Measurements from ENCODE around the gene BCKDHA.
"Not testable (repeated sequence)": the region's sequence is repeated elsewhere in the genome, so short reads cannot be mapped to it uniquely, and the experiment has no call there.

BCKDHA gene

DNA sequence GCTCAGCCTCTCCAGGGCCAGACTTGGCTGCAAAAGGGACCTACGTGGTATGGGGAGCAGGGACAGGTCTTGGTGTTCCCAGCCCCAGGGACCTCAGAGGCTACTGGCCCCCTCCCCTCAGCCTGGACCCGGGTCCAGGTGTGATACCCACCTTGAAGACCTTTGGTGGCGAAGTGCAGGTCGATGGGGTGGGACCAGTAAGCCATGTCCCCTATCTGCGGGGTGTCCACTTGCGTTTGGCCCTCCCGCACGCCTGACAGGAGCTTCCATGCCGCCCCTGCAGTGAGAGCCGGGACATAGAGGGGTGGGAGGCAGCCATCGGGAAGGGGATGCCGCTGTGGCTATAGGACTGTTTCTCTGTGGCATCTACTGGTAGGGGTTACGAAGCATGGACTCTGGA, 39.9 kb upstream of the BCKDHA start:
- intact Hi-C loops (cut with micrococcal nuclease), result loop anchor here (10.0 kb wide), 1 partner anchor 67 kb away; the partner anchor contains the start of gene B3GNT8
- H3K4me1 Mint-ChIP-seq (ENCODE audit: low read depth), result peaks cover 54% of the 10 kb centered on the region

GRCh38 chr19:41359741-41360140, 37.9 kb upstream of the BCKDHA start:
- intact Hi-C loops (cut with micrococcal nuclease), result loop anchor here (10.0 kb wide), 1 partner anchor 65 kb away; the partner anchor contains the start of gene B3GNT8
- Mint-ChIP-seq H3K36me3 (ENCODE audit: low read depth) (peaks cover 21% of the 10 kb centered on the region), H3K9me3 (no peaks in the 10 kb centered on the region), H3K4me3 (no peak overlapping the region), H3K4me1 (ENCODE audit: low read depth) (peaks cover 61% of the 10 kb centered on the region), H3K27me3 (no peaks in the 10 kb centered on the region), H3K27ac (peak overlapping the region; percentile 18)

More for the DNA sequence above, 39.9 kb upstream of the BCKDHA start:
- peak overlapping the region; percentile 86 for H3K27ac Mint-ChIP-seq
- no peaks in the 10 kb centered on the region for H3K27me3 Mint-ChIP-seq
- no peaks in the 10 kb centered on the region for H3K9me3 Mint-ChIP-seq
- H3K36me3 Mint-ChIP-seq (ENCODE audit: low read depth), result peaks cover 35% of the 10 kb centered on the region
- no peak overlapping the region for H3K4me3 Mint-ChIP-seq

- H3K4me1 Mint-ChIP-seq (ENCODE audit: low read depth), result peaks cover 50% of the 10 kb centered on the region
- peaks cover 7% of the 10 kb centered on the region for H3K36me3 Mint-ChIP-seq (ENCODE audit: low read depth)
- no peaks in the 10 kb centered on the region for H3K27me3 Mint-ChIP-seq
- intact Hi-C loops (cut with micrococcal nuclease), result no loop called here
- no peaks in the 10 kb centered on the region for H3K9me3 Mint-ChIP-seq
- H3K27ac Mint-ChIP-seq, result peak overlapping the region; percentile 100
- H3K4me3 Mint-ChIP-seq, result peak overlapping the region; percentile 88
Observed at GRCh38 chr19:41362143-41362847, 35.3 kb upstream of the BCKDHA start.

DNA sequence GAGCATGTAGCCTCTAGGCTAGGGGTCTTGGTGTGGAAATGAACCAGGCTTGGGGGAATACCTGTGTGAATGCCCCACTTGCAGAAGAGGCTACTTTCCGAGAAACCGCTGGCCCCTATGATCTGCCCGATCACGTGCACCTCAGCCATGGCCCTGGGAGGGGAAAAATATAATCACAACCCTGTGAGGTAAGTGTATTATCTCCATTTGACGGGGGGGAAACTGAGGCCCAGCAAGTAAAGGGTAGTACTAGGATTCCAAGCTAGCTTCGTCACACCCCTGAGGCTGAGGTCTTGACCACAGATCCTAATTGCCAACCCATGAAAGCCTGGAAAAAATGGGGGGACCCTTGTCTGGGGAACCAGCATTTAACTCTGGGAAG, 34.3 kb upstream of the BCKDHA start:
- intact Hi-C loops (cut with micrococcal nuclease), result no loop called here
- Mint-ChIP-seq H3K4me3 (peak overlapping the region; percentile 88), H3K9me3 (no peaks in the 10 kb centered on the region), H3K4me1 (ENCODE audit: low read depth) (peaks cover 49% of the 10 kb centered on the region), H3K36me3 (ENCODE audit: low read depth) (peaks cover 7% of the 10 kb centered on the region), H3K27me3 (no peaks in the 10 kb centered on the region), H3K27ac (peak overlapping the region; percentile 100)

GRCh38 chr19:41363753-41364523, 33.7 kb upstream of the BCKDHA start, which contains the start of gene B9D2:
Gene B9D2, minus strand, starts transcription at chr19:41364149. Its CDS starts 630 bp downstream, at chr19:41363519.
- peak within 1 kb of the TSS; percentile 88 for H3K4me3 Mint-ChIP-seq
- no peaks in the 10 kb centered on the region for H3K27me3 Mint-ChIP-seq
- H3K27ac Mint-ChIP-seq, result peak within 1 kb of the TSS; percentile 100
- H3K36me3 Mint-ChIP-seq (ENCODE audit: low read depth), result peaks cover 7% of the 10 kb centered on the region
- intact Hi-C loops (cut with micrococcal nuclease), result loop anchor here (2.0 kb wide), 2 partner anchors 33 to 75 kb away; partner anchors contain the start of genes BCKDHA, DMAC2 and EXOSC5
- H3K4me1 Mint-ChIP-seq (ENCODE audit: low read depth), result peaks cover 52% of the 10 kb centered on the region
- no peaks in the 10 kb centered on the region for H3K9me3 Mint-ChIP-seq

DNA sequence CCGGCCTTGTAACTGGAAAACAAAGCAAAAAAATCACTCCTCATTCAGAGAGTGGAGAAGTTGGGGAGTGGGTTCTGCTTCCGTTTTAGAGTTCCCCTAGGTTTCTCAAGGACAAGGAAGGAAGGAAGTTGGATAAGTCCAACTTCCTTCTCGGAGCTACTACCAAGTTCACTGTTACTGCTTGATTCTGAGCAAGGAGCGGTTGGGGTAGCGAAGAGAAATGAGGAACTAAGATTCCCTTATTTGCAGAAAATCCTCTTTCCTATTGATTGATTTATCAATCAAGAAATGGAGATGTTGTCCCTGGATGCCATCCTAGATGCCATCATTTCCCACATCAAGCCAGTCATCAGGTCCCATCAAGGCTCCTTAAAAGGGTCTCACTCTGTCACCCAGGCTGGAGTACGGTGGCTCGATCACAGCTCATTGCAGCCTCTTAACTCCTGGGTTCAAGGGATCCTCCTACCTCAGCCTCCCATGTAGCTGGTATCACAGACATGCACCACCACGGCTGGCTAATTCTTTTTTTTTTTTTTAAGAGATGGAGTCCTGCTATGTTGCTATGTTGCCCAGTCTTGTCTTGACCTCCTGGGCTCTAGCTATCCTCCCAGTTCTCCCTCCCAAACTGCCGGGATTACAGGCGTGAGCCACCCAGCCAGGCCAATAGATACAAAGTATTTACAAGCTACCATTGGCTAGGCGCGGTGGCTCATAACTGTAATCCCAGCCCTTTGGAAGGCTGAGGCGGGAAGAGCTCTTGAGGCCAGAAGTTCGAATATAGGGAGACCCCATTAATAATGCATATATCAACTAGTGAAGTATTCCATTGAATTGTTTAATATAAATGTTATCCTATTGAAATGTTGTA, 32.9 kb upstream of the BCKDHA start:
- Mint-ChIP-seq H3K4me3 (peak overlapping the region; percentile 88), H3K27me3 (no peaks in the 10 kb centered on the region), H3K36me3 (ENCODE audit: low read depth) (peaks cover 5% of the 10 kb centered on the region), H3K27ac (peak overlapping the region; percentile 100), H3K4me1 (ENCODE audit: low read depth) (peaks cover 58% of the 10 kb centered on the region), H3K9me3 (no peaks in the 10 kb centered on the region)
- intact Hi-C loops (cut with micrococcal nuclease), result loop anchor here (2.0 kb wide), 2 partner anchors 32 to 74 kb away; partner anchors contain the start of genes BCKDHA, DMAC2 and EXOSC5

GRCh38 chr19:41366089-41366488, 31.5 kb upstream of the BCKDHA start:
- peaks cover 1% of the 10 kb centered on the region for H3K36me3 Mint-ChIP-seq (ENCODE audit: low read depth)
- no peaks in the 10 kb centered on the region for H3K9me3 Mint-ChIP-seq
- H3K4me1 Mint-ChIP-seq (ENCODE audit: low read depth), result peaks cover 54% of the 10 kb centered on the region
- H3K27ac Mint-ChIP-seq, result peak overlapping the region; percentile 100
- H3K4me3 Mint-ChIP-seq, result no peak overlapping the region
- intact Hi-C loops (cut with micrococcal nuclease), result no loop called here
- H3K27me3 Mint-ChIP-seq, result no peaks in the 10 kb centered on the region

DNA sequence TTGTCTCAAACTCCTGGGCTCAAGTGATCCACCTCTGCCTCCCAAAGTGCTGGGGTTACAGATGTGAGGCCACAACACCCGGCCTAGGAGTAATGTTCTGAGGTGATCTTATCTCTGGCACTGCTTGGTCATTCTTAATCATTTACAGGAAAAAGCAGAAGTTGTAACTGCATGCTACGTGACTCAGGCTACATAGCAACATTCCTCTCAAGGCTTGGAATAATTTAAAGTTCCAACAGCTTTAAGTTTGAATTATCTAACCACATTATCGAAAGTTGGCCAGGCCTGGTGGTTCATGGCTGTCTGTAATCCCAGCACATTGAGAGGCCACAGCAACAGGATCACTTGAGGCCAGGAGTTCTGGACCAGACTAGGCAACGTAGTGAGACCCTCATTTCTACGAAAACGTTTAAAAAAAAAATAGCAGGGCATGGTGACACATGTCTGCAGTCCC, 29.7 kb upstream of the BCKDHA start:
- H3K27me3 Mint-ChIP-seq, result no peaks in the 10 kb centered on the region
- H3K27ac Mint-ChIP-seq, result peak overlapping the region; percentile 100
- H3K36me3 Mint-ChIP-seq (ENCODE audit: low read depth), result peaks cover 6% of the 10 kb centered on the region
- H3K9me3 Mint-ChIP-seq, result no peaks in the 10 kb centered on the region
- intact Hi-C loops (cut with micrococcal nuclease), result no loop called here
- H3K4me1 Mint-ChIP-seq (ENCODE audit: low read depth), result peaks cover 58% of the 10 kb centered on the region
- H3K4me3 Mint-ChIP-seq, result peak overlapping the region; percentile 2

DNA sequence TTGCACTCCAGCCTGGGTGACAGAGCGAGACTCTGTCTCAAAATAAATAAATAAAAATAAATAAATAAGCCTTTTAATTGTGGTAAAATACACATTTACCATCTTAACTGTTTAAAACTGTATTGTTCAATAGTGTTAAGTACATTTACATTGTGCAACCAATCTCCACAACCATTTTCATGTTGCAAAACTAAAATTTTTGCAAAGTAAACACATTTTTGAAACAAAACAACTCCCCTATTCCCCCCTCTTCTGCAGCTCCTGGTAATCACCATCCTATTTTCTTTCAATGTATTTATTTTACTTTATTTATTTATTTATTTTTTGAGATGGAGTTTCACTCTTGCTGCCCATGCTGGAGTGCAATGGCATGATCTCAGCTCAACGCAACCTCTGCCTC, 27.8 kb upstream of the BCKDHA start:
- intact Hi-C loops (cut with micrococcal nuclease), result no loop called here
- no peaks in the 10 kb centered on the region for H3K9me3 Mint-ChIP-seq

GRCh38 chr19:41371119-41371518, 26.5 kb upstream of the BCKDHA start:
- Mint-ChIP-seq H3K4me1 (ENCODE audit: low read depth) (peaks cover 56% of the 10 kb centered on the region), H3K27ac (peak overlapping the region; percentile 70)
- intact Hi-C loops (cut with micrococcal nuclease); H3K36me3 Mint-ChIP-seq (ENCODE audit: low read depth); H3K9me3 Mint-ChIP-seq; H3K27me3 Mint-ChIP-seq; H3K4me3 Mint-ChIP-seq: not testable (repeated sequence)

More for the DNA sequence above, 27.8 kb upstream of the BCKDHA start:
- H3K27me3 Mint-ChIP-seq, result no peaks in the 10 kb centered on the region
- H3K4me1 Mint-ChIP-seq (ENCODE audit: low read depth), result peaks cover 53% of the 10 kb centered on the region
- H3K36me3 Mint-ChIP-seq (ENCODE audit: low read depth), result peaks cover 6% of the 10 kb centered on the region
- H3K27ac Mint-ChIP-seq, result no peak overlapping the region
- no peak overlapping the region for H3K4me3 Mint-ChIP-seq

- no peaks in the 10 kb centered on the region for H3K27me3 Mint-ChIP-seq
Observed at GRCh38 chr19:41371541-41371940, 26.1 kb upstream of the BCKDHA start.

DNA sequence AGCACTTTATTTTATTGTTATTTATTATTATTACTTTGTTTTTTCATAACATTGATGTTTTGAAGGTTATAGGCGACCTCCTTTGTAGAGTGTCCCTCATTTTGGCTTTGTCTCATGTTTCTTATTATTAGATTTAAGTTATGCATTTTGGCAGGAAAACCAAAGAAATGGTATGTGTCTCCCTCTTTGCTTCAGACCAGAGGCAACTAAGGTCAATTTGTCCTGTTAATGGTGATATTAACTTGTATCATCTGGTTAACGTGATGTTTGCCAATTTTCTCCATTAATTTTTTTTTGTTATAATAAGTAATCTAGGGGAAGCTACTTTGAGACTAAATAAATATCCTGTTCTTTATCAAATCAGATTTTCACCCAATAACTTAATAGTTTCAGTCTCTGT, 25.1 kb upstream of the BCKDHA start:
- intact Hi-C loops (cut with micrococcal nuclease), result no loop called here

More at GRCh38 chr19:41371541-41371940, 26.1 kb upstream of the BCKDHA start:
- peaks cover 6% of the 10 kb centered on the region for H3K36me3 Mint-ChIP-seq (ENCODE audit: low read depth)
- H3K9me3 Mint-ChIP-seq, result no peaks in the 10 kb centered on the region
- H3K4me3 Mint-ChIP-seq, result no peak overlapping the region
- peak overlapping the region; percentile 70 for H3K27ac Mint-ChIP-seq
- intact Hi-C loops (cut with micrococcal nuclease), result no loop called here
- H3K4me1 Mint-ChIP-seq (ENCODE audit: low read depth), result peaks cover 54% of the 10 kb centered on the region

DNA sequence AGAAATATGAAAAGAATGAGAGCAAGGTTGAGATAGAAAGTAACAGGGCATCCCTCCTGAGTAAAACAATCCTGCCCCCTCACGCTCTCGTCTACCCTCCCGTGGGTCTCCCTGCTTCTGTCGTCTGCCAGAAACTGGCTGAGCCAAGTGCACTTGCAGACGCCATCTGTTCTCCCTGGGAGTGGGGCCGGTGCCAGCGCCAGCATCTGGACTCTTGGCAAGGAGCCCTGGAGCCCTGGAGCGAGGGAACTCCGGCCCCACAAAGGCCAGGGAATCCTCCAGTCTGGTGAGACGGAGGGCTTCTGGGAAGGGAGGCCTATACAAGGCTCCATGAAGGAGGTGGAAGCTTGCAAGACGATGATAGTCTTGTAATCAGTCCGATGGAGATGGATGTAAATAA, 23.6 kb upstream of the BCKDHA start:
- intact Hi-C loops (cut with micrococcal nuclease), result no loop called here
- H3K4me1 Mint-ChIP-seq (ENCODE audit: low read depth), result peaks cover 55% of the 10 kb centered on the region
- H3K9me3 Mint-ChIP-seq, result no peaks in the 10 kb centered on the region
- H3K4me3 Mint-ChIP-seq, result no peak overlapping the region
- H3K36me3 Mint-ChIP-seq (ENCODE audit: low read depth), result peaks cover 19% of the 10 kb centered on the region
- H3K27ac Mint-ChIP-seq, result peak overlapping the region; percentile 42
- no peaks in the 10 kb centered on the region for H3K27me3 Mint-ChIP-seq

More for the DNA sequence above, 25.1 kb upstream of the BCKDHA start:
- Mint-ChIP-seq H3K36me3 (ENCODE audit: low read depth) (peaks cover 13% of the 10 kb centered on the region), H3K4me3 (no peak overlapping the region), H3K27me3 (no peaks in the 10 kb centered on the region), H3K9me3 (no peaks in the 10 kb centered on the region), H3K27ac (peak overlapping the region; percentile 41), H3K4me1 (ENCODE audit: low read depth) (peaks cover 54% of the 10 kb centered on the region)

Measured in dendritic cell treated with granulocyte-macrophage colony-stimulating factor and Interleukin-4, amounts not matched to agents 40 ng/mL and 50 ng/mL, for 4 days (primary cell).